Neural cell (in vitro differentiated cells): Measurements from ENCODE around the gene HTR3A. TPM values are rescaled to one million over a fixed set of nuclear protein-coding genes. Genes with fewer than 3 reads are reported as not detected.

ENCODE experiments used
- H2AFZ ChIP-seq: fragments of 200-600, 300-800 bp; sonication (generic), shearing (Covaris generic); 2 replicates; pipeline ENCODE4 v1.6.0; 2014; ENCODE audit warnings: low read depth, mild to moderate bottlenecking, antibody characterized with exemption, low read length, moderate library complexity
- H3F3A ChIP-seq: fragments of 200-600 bp; shearing (Covaris generic); 2 replicates; pipeline ENCODE4 v1.6.1; 2016; ENCODE audit warnings: mild to moderate bottlenecking, moderate library complexity, mixed read lengths, antibody characterized with exemption, low read length; ENCODE audit not compliant: insufficient read depth, poor library complexity, severe bottlenecking
- H3K27ac ChIP-seq: fragments of 200-600, 300-800 bp; sonication (generic), shearing (Covaris generic); 2 replicates; pipeline ENCODE4 v1.5.1; 2014; ENCODE audit warnings: mild to moderate bottlenecking, low read length, moderate library complexity
- H3K27me3 ChIP-seq: fragments of 300-800, 200-600 bp; sonication (generic), shearing (Covaris generic); 2 replicates; pipeline ENCODE4 v1.6.0; 2014; ENCODE audit warnings: mild to moderate bottlenecking, low read depth, low read length, moderate library complexity; ENCODE audit not compliant: insufficient read depth
- H3K36me3 ChIP-seq: fragments of 300-800, 200-600 bp; sonication (generic), shearing (Covaris generic); 2 replicates; pipeline ENCODE4 v1.5.1; 2014; ENCODE audit warnings: mild to moderate bottlenecking, antibody characterized with exemption, low read length, moderate library complexity; ENCODE audit not compliant: insufficient read depth
- H3K4me2 ChIP-seq: fragments of 300-800, 200-600 bp; sonication (generic), shearing (Covaris generic); 2 replicates; pipeline ENCODE4 v1.6.0; 2014; ENCODE audit warnings: mild to moderate bottlenecking, low read length
- H3K4me3 ChIP-seq: fragments of 300-800, 200-600 bp; sonication (generic), shearing (Covaris generic); 2 replicates; pipeline ENCODE4 v1.5.1; 2014; ENCODE audit warnings: mild to moderate bottlenecking, low read length, moderate library complexity
- H3K79me2 ChIP-seq: fragments of 200-600 bp; shearing (Covaris generic); replicated peaks from 2 replicates; pipeline ENCODE4 v1.6.0; 2014; ENCODE audit warnings: mild to moderate bottlenecking, low read length, moderate library complexity; ENCODE audit not compliant: insufficient read depth
- H3K9ac ChIP-seq: fragments of 300-800, 200-600 bp; sonication (generic), shearing (Covaris generic); 2 replicates; pipeline ENCODE4 v1.6.1; 2016; ENCODE audit warnings: mild to moderate bottlenecking, low read length, mixed read lengths
- H3K9me2 ChIP-seq: fragments of 200-600 bp; shearing (Covaris generic); 2 replicates; pipeline ENCODE4 v1.6.1; 2016; ENCODE audit warnings: mild to moderate bottlenecking, low read length, mixed read lengths; ENCODE audit not compliant: insufficient read depth
- H3K9me3 ChIP-seq: fragments of 200-600, 300-800 bp; sonication (generic), shearing (Covaris generic); 2 replicates; pipeline ENCODE4 v1.6.1; 2016; ENCODE audit warnings: mild to moderate bottlenecking, mixed run types, low read length, moderate library complexity, mixed read lengths
- H4K20me1 ChIP-seq: fragments of 200-600 bp; shearing (Covaris generic); 2 replicates; pipeline ENCODE4 v1.6.1; 2016; ENCODE audit warnings: mild to moderate bottlenecking, mixed run types; ENCODE audit not compliant: insufficient read depth
- EP300 ChIP-seq: fragments of 450-650 bp; conservative IDR thresholded peaks from 2 replicates; pipeline ENCODE4 v1.6.1; 2014; ENCODE audit warnings: antibody characterized with exemption, mild to moderate bottlenecking, moderate library complexity; ENCODE audit not compliant: poor library complexity, severe bottlenecking
- EZH2 ChIP-seq: fragments of 200-600, 300-800 bp; shearing (Covaris generic), sonication (generic); IDR thresholded peaks from 2 replicates; pipeline ENCODE4 v1.6.1; 2014; ENCODE audit warnings: antibody characterized with exemption, low read length, borderline replicate concordance, mild to moderate bottlenecking; ENCODE audit not compliant: insufficient read depth, poor library complexity, severe bottlenecking
- MXI1 ChIP-seq: fragments of 450-650 bp; conservative IDR thresholded peaks from 2 replicates; pipeline ENCODE4 v1.6.1; 2014; ENCODE audit warnings: antibody characterized with exemption, mild to moderate bottlenecking; ENCODE audit not compliant: poor library complexity, severe bottlenecking
- POLR2AphosphoS5 ChIP-seq: IDR thresholded peaks from 2 replicates; pipeline ENCODE4 v1.6.1; 2012
- RAD21 ChIP-seq: fragments of 450-650 bp; conservative IDR thresholded peaks from 2 replicates; pipeline ENCODE4 v1.6.1; 2014; ENCODE audit warnings: antibody characterized with exemption, mild to moderate bottlenecking, moderate library complexity
- SMC3 ChIP-seq: fragments of 450-650 bp; conservative IDR thresholded peaks from 2 replicates; pipeline ENCODE4 v1.6.1; 2014; ENCODE audit warnings: antibody characterized with exemption, mild to moderate bottlenecking, moderate library complexity; ENCODE audit not compliant: poor library complexity
- TAF1 ChIP-seq: IDR thresholded peaks from 2 replicates; pipeline ENCODE4 v1.6.1; 2012; ENCODE audit warnings: low read depth
- polyA plus RNA-seq: library from polyadenylated mRNA; depleted of rRNA; stranded (reverse); fragments of >200 nt; gene quantifications from 2 replicates; pipeline ENCODE4 v1.2.3, GENCODE V29; 2014
- TF ChIP-seq, protein P1 (sequence below): IDR thresholded peaks from 2 replicates; pipeline ENCODE4 v1.6.1; 2012; ENCODE audit warnings: borderline replicate concordance
- TF ChIP-seq, protein P2 (sequence below): fragments of 450-650 bp; IDR thresholded peaks from 2 replicates; pipeline ENCODE4 v1.5.1; 2014; ENCODE audit warnings: antibody characterized with exemption, mild to moderate bottlenecking, moderate library complexity; ENCODE audit not compliant: poor library complexity, severe bottlenecking

The HTR3A gene
- polyA plus RNA-seq, 1 donor from 2014 or later: not detected

DNA sequence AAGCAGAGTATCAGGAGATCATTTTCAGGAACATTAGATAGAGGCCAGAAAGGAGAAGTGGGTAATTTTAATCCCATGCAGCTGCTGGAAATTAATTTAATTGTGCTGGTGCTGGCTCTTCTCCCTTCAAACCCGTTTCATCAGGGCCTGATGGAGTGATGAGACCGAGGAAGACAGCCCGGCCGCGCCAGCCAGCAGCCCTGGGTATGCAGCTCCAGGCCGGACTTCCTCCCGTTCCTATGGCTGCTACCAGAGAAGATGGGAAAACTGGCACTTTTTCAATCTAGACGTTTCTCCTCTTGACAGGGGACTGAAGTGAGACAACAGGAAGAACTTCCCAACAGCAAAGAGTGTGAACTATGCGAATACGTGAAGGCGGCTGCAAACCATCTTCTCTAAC is 60.0 kb downstream of the HTR3A start:
- Histone ChIP-seq H4K20me1 (no peaks in the 10 kb centered on the region), H3K27me3 (no peaks in the 10 kb centered on the region), H3K4me3 (no peak overlapping the region), H2AFZ (no peak overlapping the region), H3K4me2 (no peak overlapping the region), H3F3A (no peaks in the 10 kb centered on the region), H3K36me3 (no peaks in the 10 kb centered on the region), H3K79me2 (no peaks in the 10 kb centered on the region), H3K9me3 (no peaks in the 10 kb centered on the region), H3K27ac (no peak overlapping the region), H3K9me2 (no peaks in the 10 kb centered on the region), H3K9ac (no peak overlapping the region)
- TF ChIP-seq EP300: no peak
- no peak for TF ChIP-seq EZH2
- TF ChIP-seq, protein P1, sequence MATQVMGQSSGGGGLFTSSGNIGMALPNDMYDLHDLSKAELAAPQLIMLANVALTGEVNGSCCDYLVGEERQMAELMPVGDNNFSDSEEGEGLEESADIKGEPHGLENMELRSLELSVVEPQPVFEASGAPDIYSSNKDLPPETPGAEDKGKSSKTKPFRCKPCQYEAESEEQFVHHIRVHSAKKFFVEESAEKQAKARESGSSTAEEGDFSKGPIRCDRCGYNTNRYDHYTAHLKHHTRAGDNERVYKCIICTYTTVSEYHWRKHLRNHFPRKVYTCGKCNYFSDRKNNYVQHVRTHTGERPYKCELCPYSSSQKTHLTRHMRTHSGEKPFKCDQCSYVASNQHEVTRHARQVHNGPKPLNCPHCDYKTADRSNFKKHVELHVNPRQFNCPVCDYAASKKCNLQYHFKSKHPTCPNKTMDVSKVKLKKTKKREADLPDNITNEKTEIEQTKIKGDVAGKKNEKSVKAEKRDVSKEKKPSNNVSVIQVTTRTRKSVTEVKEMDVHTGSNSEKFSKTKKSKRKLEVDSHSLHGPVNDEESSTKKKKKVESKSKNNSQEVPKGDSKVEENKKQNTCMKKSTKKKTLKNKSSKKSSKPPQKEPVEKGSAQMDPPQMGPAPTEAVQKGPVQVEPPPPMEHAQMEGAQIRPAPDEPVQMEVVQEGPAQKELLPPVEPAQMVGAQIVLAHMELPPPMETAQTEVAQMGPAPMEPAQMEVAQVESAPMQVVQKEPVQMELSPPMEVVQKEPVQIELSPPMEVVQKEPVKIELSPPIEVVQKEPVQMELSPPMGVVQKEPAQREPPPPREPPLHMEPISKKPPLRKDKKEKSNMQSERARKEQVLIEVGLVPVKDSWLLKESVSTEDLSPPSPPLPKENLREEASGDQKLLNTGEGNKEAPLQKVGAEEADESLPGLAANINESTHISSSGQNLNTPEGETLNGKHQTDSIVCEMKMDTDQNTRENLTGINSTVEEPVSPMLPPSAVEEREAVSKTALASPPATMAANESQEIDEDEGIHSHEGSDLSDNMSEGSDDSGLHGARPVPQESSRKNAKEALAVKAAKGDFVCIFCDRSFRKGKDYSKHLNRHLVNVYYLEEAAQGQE: no peak
- no peak for TF ChIP-seq MXI1
- TF ChIP-seq POLR2AphosphoS5: no peak
- TF ChIP-seq, protein P2, sequence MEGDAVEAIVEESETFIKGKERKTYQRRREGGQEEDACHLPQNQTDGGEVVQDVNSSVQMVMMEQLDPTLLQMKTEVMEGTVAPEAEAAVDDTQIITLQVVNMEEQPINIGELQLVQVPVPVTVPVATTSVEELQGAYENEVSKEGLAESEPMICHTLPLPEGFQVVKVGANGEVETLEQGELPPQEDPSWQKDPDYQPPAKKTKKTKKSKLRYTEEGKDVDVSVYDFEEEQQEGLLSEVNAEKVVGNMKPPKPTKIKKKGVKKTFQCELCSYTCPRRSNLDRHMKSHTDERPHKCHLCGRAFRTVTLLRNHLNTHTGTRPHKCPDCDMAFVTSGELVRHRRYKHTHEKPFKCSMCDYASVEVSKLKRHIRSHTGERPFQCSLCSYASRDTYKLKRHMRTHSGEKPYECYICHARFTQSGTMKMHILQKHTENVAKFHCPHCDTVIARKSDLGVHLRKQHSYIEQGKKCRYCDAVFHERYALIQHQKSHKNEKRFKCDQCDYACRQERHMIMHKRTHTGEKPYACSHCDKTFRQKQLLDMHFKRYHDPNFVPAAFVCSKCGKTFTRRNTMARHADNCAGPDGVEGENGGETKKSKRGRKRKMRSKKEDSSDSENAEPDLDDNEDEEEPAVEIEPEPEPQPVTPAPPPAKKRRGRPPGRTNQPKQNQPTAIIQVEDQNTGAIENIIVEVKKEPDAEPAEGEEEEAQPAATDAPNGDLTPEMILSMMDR: no peak
- TF ChIP-seq TAF1: no peak
- no peak for TF ChIP-seq RAD21
- TF ChIP-seq SMC3: no peak

DNA sequence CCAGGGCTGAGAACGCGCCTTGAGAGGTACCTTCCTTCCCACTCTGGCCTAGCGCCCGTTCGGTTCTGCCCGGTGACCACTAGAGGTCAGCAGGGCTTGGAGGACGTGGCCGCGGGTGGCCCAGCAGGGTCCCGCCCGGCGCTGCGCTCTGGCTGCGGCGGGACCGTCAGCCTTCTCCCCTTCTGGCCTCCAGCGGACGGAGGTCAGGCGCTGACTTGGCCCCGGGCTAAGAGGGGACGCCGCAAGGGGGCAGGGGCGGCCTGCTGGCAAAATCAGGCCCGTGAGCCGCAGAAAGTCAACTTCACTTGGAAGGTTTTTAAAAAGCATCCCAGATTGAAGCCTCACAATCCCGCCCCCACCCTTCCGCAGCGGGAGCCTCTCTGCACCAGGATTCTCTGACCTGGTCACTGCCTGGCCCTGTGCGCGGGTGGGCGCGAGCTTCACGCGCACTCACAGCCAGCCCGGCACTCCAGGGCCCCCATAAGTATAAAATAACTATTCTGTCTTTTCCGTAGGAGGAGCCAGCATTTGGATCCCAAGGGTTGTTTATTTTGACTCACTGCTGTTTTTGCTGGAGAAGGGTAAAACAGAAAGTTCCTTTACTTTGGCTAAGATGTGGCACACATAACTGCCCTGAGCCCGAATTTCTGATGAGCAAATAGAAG is 61.4 kb downstream of the HTR3A start:
- H3K9ac ChIP-seq: no peak overlapping the region
- no peaks in the 10 kb centered on the region for H3K36me3 ChIP-seq
- TF ChIP-seq EZH2 (no peak), EP300 (no peak), TAF1 (no peak), RAD21 (peak; percentile 74), MXI1 (no peak), SMC3 (peak; percentile 79), POLR2AphosphoS5 (no peak)
- TF ChIP-seq, protein P2: peak; percentile 74
- TF ChIP-seq, protein P1: no peak
- no peaks in the 10 kb centered on the region for H3K79me2 ChIP-seq
- H3K4me2 ChIP-seq: no peak overlapping the region
- H4K20me1 ChIP-seq: no peaks in the 10 kb centered on the region
- H3K27me3 ChIP-seq: no peaks in the 10 kb centered on the region
- H3K4me3 ChIP-seq: peak overlapping the region; percentile 33
- H3F3A ChIP-seq: no peaks in the 10 kb centered on the region
- H3K9me3 ChIP-seq: no peaks in the 10 kb centered on the region
- H3K9me2 ChIP-seq: no peaks in the 10 kb centered on the region
- H3K27ac ChIP-seq: no peak overlapping the region
- H2AFZ ChIP-seq: no peak overlapping the region
